ENCODE data around the gene ZXDC. TPM values are rescaled to one million over a fixed set of nuclear protein-coding genes. Genes with fewer than 3 reads are reported as not detected.

Gene ZXDC
- total RNA-seq, 2 donors from 2014 or later = 18.9 to 25.5 TPM

DNA sequence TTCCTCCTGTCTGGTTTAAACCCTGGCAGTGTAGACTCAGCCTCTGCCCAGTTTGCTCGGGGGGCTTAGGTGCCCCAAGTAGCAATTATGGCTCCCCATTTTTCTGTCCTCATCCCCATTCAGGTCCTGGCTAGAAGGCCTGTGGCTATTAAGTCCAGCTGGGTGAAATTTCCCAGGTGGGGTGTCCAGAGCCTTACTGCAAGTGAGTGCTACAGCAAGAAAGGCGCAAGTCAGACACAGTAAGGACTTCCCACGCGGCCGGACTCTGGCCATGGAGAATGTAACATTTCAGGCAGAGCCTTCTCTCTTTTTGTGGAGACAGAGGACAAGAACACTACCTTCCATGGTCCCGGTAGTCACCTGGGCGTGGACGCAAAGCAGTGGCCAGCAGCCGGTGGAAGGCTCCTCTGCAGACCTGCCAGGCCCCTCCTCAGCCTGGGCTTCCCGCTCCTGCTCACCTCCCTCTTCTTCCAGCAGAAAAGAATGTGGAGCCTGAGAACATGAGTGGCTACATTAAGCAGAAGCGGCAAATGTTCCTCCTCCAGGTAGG, 57.6 kb downstream of the ZXDC start:
- DNase-seq (ENCODE audit: low spot score) = no peak
- TF ChIP-seq, protein P1, sequence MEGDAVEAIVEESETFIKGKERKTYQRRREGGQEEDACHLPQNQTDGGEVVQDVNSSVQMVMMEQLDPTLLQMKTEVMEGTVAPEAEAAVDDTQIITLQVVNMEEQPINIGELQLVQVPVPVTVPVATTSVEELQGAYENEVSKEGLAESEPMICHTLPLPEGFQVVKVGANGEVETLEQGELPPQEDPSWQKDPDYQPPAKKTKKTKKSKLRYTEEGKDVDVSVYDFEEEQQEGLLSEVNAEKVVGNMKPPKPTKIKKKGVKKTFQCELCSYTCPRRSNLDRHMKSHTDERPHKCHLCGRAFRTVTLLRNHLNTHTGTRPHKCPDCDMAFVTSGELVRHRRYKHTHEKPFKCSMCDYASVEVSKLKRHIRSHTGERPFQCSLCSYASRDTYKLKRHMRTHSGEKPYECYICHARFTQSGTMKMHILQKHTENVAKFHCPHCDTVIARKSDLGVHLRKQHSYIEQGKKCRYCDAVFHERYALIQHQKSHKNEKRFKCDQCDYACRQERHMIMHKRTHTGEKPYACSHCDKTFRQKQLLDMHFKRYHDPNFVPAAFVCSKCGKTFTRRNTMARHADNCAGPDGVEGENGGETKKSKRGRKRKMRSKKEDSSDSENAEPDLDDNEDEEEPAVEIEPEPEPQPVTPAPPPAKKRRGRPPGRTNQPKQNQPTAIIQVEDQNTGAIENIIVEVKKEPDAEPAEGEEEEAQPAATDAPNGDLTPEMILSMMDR (IDR thresholded peaks at IDR 0.05) = no peak
- no peaks in the 10 kb centered on the region for H3K36me3 ChIP-seq
- peaks cover 0 to 8% of the 10 kb centered on the region in 2 donors for H3K27me3 ChIP-seq
- no peak overlapping the region for H3K4me3 ChIP-seq
- no peak overlapping the region for H3K27ac ChIP-seq
- no peaks in the 10 kb centered on the region for H3K9me3 ChIP-seq
- H3K4me1 ChIP-seq = no peaks in the 10 kb centered on the region

DNA sequence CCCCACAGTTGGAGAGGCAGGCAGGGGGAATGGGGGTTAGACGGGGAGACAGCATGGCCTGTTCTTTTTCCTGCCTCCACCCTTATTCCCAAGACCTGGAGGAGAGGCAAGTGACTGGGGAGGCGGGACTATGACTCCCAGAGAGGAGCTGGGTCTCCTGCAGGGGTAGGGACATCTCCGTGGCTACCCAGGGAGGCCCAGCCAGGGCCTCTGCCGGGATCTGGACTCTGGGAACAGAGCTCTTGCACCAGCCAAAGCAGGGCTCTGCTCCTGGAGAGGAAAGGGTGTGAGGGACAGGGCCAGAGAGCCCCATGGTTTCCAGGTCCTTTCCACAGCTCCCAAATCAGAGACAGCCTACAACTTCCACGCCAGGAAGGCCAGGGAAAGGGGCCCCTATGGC, 58.2 kb downstream of the ZXDC start:
- no peak overlapping the region for H3K27ac ChIP-seq
- peaks cover 0 to 8% of the 10 kb centered on the region in 2 donors for H3K27me3 ChIP-seq
- H3K4me3 ChIP-seq = no peak overlapping the region
- no peaks in the 10 kb centered on the region for H3K4me1 ChIP-seq
- H3K36me3 ChIP-seq = no peaks in the 10 kb centered on the region
- TF ChIP-seq, protein P1 (IDR thresholded peaks at IDR 0.05) = no peak
- H3K9me3 ChIP-seq = no peaks in the 10 kb centered on the region
- DNase-seq (ENCODE audit: low spot score) = no peak

DNA sequence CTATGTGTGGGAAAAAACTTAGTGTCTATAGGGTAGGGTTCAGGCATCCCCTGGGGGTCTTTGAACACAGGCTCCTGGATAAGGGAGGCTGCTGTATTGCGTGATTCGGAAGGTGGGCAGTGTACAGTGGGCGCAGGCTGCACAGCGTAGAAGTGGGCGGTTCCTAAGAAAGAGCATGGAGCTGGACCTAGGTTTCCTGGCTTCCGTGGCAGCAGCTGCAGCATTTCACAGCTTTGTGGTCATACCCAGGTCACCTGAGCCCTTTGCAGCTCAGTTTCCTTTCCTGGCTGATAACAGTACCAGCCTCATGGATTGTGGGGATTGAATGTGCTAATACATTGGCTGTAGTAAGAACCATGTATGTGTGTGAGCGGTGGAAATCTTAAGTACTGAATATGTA, 58.7 kb downstream of the ZXDC start:
- Histone ChIP-seq H3K27ac (no peak overlapping the region), H3K9me3 (no peaks in the 10 kb centered on the region), H3K36me3 (no peaks in the 10 kb centered on the region), H3K4me1 (no peaks in the 10 kb centered on the region), H3K4me3 (no peak overlapping the region), H3K27me3 (peaks cover 0 to 8% of the 10 kb centered on the region in 2 donors)
- TF ChIP-seq, protein P1 (IDR thresholded peaks at IDR 0.05) = no peak
- DNase-seq (ENCODE audit: low spot score) = no peak

DNA sequence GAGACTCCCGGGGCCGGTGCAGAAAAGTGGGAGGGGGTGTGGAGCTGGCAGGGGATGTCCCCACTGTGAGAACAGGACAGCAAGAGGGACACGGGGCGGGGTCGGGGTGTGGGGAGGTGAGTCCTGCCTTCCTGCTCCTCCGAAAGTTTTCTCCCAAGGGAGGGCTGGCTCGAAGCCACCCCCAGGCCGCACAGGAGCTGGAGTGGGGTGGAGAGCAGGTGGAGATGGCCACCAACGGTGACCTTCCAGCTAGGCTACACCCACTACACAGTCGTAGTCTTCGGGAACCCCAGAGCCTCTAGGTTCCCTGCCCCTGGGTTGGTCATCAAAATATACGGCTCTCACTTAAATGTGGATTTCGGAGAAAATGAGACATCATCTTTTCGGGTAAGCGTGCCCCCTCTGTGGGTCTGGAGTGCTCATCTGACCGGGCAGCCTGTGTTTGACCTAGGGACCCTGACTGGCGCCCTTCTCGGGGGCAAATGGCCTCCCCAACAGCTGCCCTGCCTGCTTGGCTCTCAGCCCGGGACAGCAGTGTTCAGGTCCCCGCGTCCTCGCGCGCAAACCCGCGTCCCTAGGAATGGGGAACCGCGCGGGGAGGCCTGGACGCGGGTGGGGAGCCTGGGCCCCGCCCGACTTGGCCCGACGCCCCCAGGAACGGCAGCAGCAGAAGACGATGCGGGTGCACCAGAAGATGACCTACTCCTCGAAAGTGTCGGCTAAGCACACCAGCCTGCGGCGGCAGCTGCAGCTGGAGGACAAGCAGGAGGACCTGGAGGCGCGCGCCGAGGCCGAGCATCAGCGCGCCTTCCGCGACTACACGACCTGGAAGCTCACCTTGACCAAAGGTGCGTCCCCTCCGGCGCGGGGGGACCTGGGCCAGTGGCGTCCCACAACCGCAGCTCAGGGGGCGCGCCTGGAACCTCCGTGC, 59.8 kb downstream of the ZXDC start:
- Histone ChIP-seq H3K4me1 (no peaks in the 10 kb centered on the region), H3K27me3 (peaks cover 0 to 8% of the 10 kb centered on the region in 2 donors), H3K36me3 (no peaks in the 10 kb centered on the region), H3K9me3 (no peaks in the 10 kb centered on the region), H3K27ac (no peak overlapping the region), H3K4me3 (no peak overlapping the region)
- no peak for DNase-seq (ENCODE audit: low spot score)
- TF ChIP-seq, protein P1 (IDR thresholded peaks at IDR 0.05) = no peak

DNA sequence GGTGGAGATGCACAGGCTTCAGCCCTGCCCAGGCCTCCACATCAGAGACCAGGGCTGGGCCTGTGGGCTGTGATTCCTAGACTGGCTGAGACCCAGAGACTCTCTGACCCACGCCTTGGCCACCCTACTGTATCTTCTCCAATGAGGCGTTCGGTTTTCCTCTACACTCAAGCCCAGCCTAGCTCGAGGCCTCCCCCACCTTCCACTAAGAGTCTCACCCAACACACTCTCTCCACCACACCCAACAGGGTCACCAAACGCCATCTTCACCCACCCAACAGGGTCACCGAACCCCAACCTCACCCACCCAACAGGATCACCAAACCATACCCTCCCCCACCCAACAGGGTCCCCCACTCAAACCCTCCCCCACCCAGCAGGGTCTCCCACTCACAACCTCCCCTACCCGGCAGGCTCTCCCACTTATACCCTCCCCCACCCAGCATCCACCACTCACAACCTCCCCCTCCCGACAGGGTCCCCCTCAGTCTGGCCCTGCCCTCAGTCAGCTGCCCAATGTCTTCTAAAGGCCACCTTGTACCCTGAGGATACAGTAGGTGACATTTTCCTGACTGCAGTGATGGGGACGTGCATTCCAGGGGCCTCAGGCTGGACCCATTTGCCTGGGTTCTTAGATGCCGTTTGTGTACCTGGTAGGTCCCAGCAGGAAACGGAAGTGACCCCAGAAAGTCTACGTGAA, 60.6 kb downstream of the ZXDC start:
- no peaks in the 10 kb centered on the region for H3K9me3 ChIP-seq
- H3K27ac ChIP-seq = no peak overlapping the region
- H3K36me3 ChIP-seq = no peaks in the 10 kb centered on the region
- no peak overlapping the region for H3K4me3 ChIP-seq
- TF ChIP-seq, protein P1 (IDR thresholded peaks at IDR 0.05) = no peak
- H3K27me3 ChIP-seq = peaks cover 0 to 8% of the 10 kb centered on the region in 2 donors
- no peaks in the 10 kb centered on the region for H3K4me1 ChIP-seq
- DNase-seq (ENCODE audit: low spot score) = no peak

All from right atrium auricular region (tissue), 2 donors.